ENCODE results near the gene SNTB2. TPM values are rescaled to one million over a fixed set of nuclear protein-coding genes. Genes with fewer than 3 reads are reported as not detected.

The SNTB2 gene
- total and polyA plus RNA-seq, 2 of the 13 experiments (the other 11 are each of a cell fraction or from before 2014, with no cell fraction given): 11.5 to 19.2 TPM

- TF ChIP-seq ZNF784 (CRISPR knock-in tag; IDR thresholded peaks at IDR 0.05; ENCODE audit: borderline replicate concordance) (peak; percentile 32; the same call in 1 of the 2 replicates), ZNF724P (CRISPR knock-in tag; IDR thresholded peaks at IDR 0.05; ENCODE audit: borderline replicate concordance) (peak; percentile 92; the same call in 1 of the 2 replicates), ZNF691 (CRISPR knock-in tag; IDR thresholded peaks at IDR 0.05; ENCODE audit: borderline replicate concordance, low read depth) (peak; percentile 64; the same call in 1 of the 2 replicates), HOXA7 (CRISPR knock-in tag; IDR thresholded peaks at IDR 0.05) (no peak), DZIP1 (CRISPR knock-in tag; IDR thresholded peaks at IDR 0.05) (peak; percentile 48; the same call in 1 of the 2 replicates), HNRNPLL (IDR thresholded peaks at IDR 0.05; ENCODE audit: low read depth, low read length, poor library complexity, severe bottlenecking) (peak; percentile 56), MIER3 (CRISPR knock-in tag; IDR thresholded peaks at IDR 0.05; ENCODE audit: borderline replicate concordance) (0 out of 2 replicates have a peak, but pooled peaks have one; percentile 37), TFAP4 (IDR thresholded peaks at IDR 0.05; ENCODE audit: borderline replicate concordance, low read depth) (peak; percentile 44; the same call in 1 of the 2 replicates), NCOA5 (CRISPR knock-in tag; IDR thresholded peaks at IDR 0.05) (no peak), ZNF576 (CRISPR knock-in tag; IDR thresholded peaks at IDR 0.05) (peak; percentile 83; the same call in 1 of the 2 replicates), ELF4 (CRISPR knock-in tag; IDR thresholded peaks at IDR 0.05; ENCODE audit: borderline replicate concordance) (peak; percentile 83), ADNP (CRISPR knock-in tag; IDR thresholded peaks at IDR 0.05) (no peak), BRF2 (CRISPR knock-in tag; IDR thresholded peaks at IDR 0.05) (peak; percentile 39; the same call in 1 of the 2 replicates), AKAP8 (CRISPR knock-in tag; IDR thresholded peaks at IDR 0.05) (peak; percentile 81; the same call in 1 of the 2 replicates), ZNF800 (CRISPR knock-in tag; IDR thresholded peaks at IDR 0.05) (peak; percentile 85), NCOR1 (IDR thresholded peaks at IDR 0.05; ENCODE audit: borderline replicate concordance, low read length) (peak; percentile 19; the same call in 1 of the 2 replicates), ZNF17 (CRISPR knock-in tag; IDR thresholded peaks at IDR 0.05) (no peak), ZFP82 (CRISPR knock-in tag; IDR thresholded peaks at IDR 0.05; ENCODE audit: borderline replicate concordance) (peak; percentile 78; the same call in 1 of the 2 replicates)
Measured at GRCh38 chr16:69330286-69331109, 143.5 kb downstream of the SNTB2 start, which contains the start of gene PDF (continued).
